GM12878 (cell line): ENCODE results near the gene IFNAR1. TPM values are rescaled to one million over a fixed set of nuclear protein-coding genes. Genes with fewer than 3 reads are reported as not detected.
A peak's percentile ranks its signal among the peaks of the same experiment; 100 is the strongest.

ENCODE experiments used
- ATAC-seq: fragments of 200-7000 bp; cut with Tn5 transposase; 3 replicates; pipeline ENCODE4 v1.9.1; 2020; ENCODE audit warnings: mild to moderate bottlenecking, moderate library complexity
- BruUV-seq: library from RNA; stranded (reverse); fragments of 400-500 nt; replicated peaks from 2 replicates; lab custom pipeline; 2021; lab: Mats Ljungman, UMichigan
- CTCF ChIA-PET: fragments of 300-600 bp; sonication (Branson Sonifier 250); formaldehyde crosslinking; extraction: SDS; loops from one replicate; lab custom pipeline; 2021; ENCODE audit warnings: inconsistent platforms; lab: Yijun Ruan, JAX
- POLR2A ChIA-PET: fragments of 350-600 bp; formaldehyde crosslinking; extraction: SDS; loops from one replicate; lab custom pipeline; 2021; ENCODE audit warnings: inconsistent platforms; lab: Charles Lee
- RAD21 ChIA-PET: fragments of 300-600 bp; sonication (Branson Sonifier 250); formaldehyde crosslinking; loops from one replicate; lab custom pipeline; 2023; ENCODE audit warnings: antibody characterized with exemption; ENCODE audit not compliant: unreplicated experiment; lab: Charles Lee
- SMC1A ChIA-PET: fragments of 300-600 bp; sonication (Branson Sonifier 250); formaldehyde crosslinking; loops from one replicate; lab custom pipeline; 2023; ENCODE audit not compliant: unreplicated experiment, uncharacterized antibody; lab: Charles Lee
- DNase-seq: peaks from one replicate; pipeline ENCODE4 v3.0.0-alpha.2; 2011; ENCODE audit warnings: low read depth, low spot score
- FAIRE-seq: peaks from 3 replicates; lab custom pipeline; 2011; peaks lifted over from hg19 to GRCh38; lab: Jason Lieb, UNC
- H2AFZ ChIP-seq: 2 replicates; pipeline ENCODE4 v1.6.0; 2011; ENCODE audit warnings: low read depth, low read length, control low read depth; ENCODE audit not compliant: control insufficient read depth
- H3K27ac ChIP-seq: 2 replicates; pipeline ENCODE4 v1.5.1; 2011; ENCODE audit warnings: control low read depth; ENCODE audit not compliant: control insufficient read depth, insufficient read depth
- H3K27me3 ChIP-seq, 2 experiments: replicated peaks in 1 of 2; 2 replicates each; pipeline versions ENCODE4 v1.6.0 to v1.6.1; 2011; ENCODE audit warnings: low read length in 1 of 2; ENCODE audit not compliant: control insufficient read depth in 2 of 2, insufficient read depth in 2 of 2
- H3K36me3 ChIP-seq, 2 experiments: 2 replicates each; pipeline ENCODE4 v1.5.1; 2011; ENCODE audit warnings: low read length in 1 of 2; ENCODE audit not compliant: control insufficient read depth in 2 of 2, insufficient read depth in 2 of 2
- H3K4me1 ChIP-seq: 2 replicates; pipeline ENCODE4 v1.6.1; 2011; ENCODE audit warnings: mild to moderate bottlenecking, low read length, moderate library complexity, mixed read lengths; ENCODE audit not compliant: control insufficient read depth, insufficient read depth
- H3K4me2 ChIP-seq: 2 replicates; pipeline ENCODE4 v1.6.0; 2011; ENCODE audit warnings: control low read depth; ENCODE audit not compliant: control insufficient read depth, insufficient read depth
- H3K4me3 ChIP-seq: fragments of 200-600 bp; sonication (generic); 2 replicates; pipeline ENCODE4 v1.5.1; 2016
- H3K79me2 ChIP-seq: 2 replicates; pipeline ENCODE4 v1.6.0; 2011; ENCODE audit warnings: low read length; ENCODE audit not compliant: control insufficient read depth, insufficient read depth
- H3K9ac ChIP-seq: 2 replicates; pipeline ENCODE4 v1.8.0; 2011; ENCODE audit warnings: low read length, control low read depth, mixed read lengths; ENCODE audit not compliant: control insufficient read depth, insufficient read depth
- H3K9me3 ChIP-seq: replicated peaks from 3 replicates; pipeline ENCODE4 v1.5.1; 2011; ENCODE audit warnings: mild to moderate bottlenecking, low read length; ENCODE audit not compliant: control insufficient read depth, insufficient read depth
- H4K20me1 ChIP-seq: 2 replicates; pipeline ENCODE4 v1.6.0; 2011; ENCODE audit not compliant: control insufficient read depth, insufficient read depth
- E4F1 ChIP-seq: fragments of 450-650 bp; IDR thresholded peaks from 2 replicates; pipeline ENCODE4 v1.6.1; 2018; ENCODE audit warnings: borderline replicate concordance, mild to moderate bottlenecking; ENCODE audit not compliant: partially characterized antibody
- IKZF2 ChIP-seq, 2 experiments: fragments of 450-650 bp; IDR thresholded peaks; 2 replicates each; pipeline ENCODE4 v1.6.1; 2017; ENCODE audit warnings: mild to moderate bottlenecking in 2 of 2, moderate library complexity in 2 of 2
- IRF5 ChIP-seq: fragments of 450-650 bp; IDR thresholded peaks from 2 replicates; pipeline ENCODE4 v1.6.1; 2017; ENCODE audit warnings: borderline replicate concordance
- MEF2A ChIP-seq: IDR thresholded peaks from 2 replicates; pipeline ENCODE4 v1.6.1; 2011; ENCODE audit warnings: low read depth, mild to moderate bottlenecking, low read length, moderate library complexity; ENCODE audit not compliant: insufficient read depth
- MEF2B ChIP-seq: fragments of 450-650 bp; IDR thresholded peaks from 2 replicates; pipeline ENCODE4 v1.6.1; 2018; ENCODE audit warnings: mild to moderate bottlenecking, moderate library complexity; ENCODE audit not compliant: partially characterized antibody, poor library complexity, severe bottlenecking
- NRF1 ChIP-seq: conservative IDR thresholded peaks from 2 replicates; pipeline ENCODE4 v1.6.1; 2011; ENCODE audit warnings: mild to moderate bottlenecking, low read depth, low read length, improper control_type of control experiment
- POLR2AphosphoS5 ChIP-seq: IDR thresholded peaks from 2 replicates; pipeline ENCODE4 v1.6.1; 2011; ENCODE audit warnings: mild to moderate bottlenecking, low read length, inconsistent platforms
- RAD51 ChIP-seq: fragments of 450-650 bp; IDR thresholded peaks from 2 replicates; pipeline ENCODE4 v1.6.1; 2016; ENCODE audit warnings: moderate library complexity, mild to moderate bottlenecking, inconsistent platforms
- SPI1 ChIP-seq: IDR thresholded peaks from 2 replicates; pipeline ENCODE4 v1.6.1; 2011; ENCODE audit warnings: low read depth, mild to moderate bottlenecking, low read length, moderate library complexity, borderline replicate concordance; ENCODE audit not compliant: insufficient read depth
- STAT3 ChIP-seq: IDR thresholded peaks from 2 replicates; pipeline ENCODE4 v1.6.1; 2011; ENCODE audit warnings: low read depth, low read length, improper control_type of control experiment
- TCF3 ChIP-seq: IDR thresholded peaks from 2 replicates; pipeline ENCODE4 v1.6.1; 2012; ENCODE audit warnings: low read depth, mild to moderate bottlenecking, low read length, borderline replicate concordance; ENCODE audit not compliant: insufficient read depth
- ZZZ3 ChIP-seq: IDR thresholded peaks from 2 replicates; pipeline ENCODE4 v1.6.1; 2011; ENCODE audit warnings: low read depth; ENCODE audit not compliant: control insufficient read depth, insufficient read length
- WGBS: methylation state at CpG from one replicate; pipeline ENCODE4 v1.1.6; 2016; ENCODE audit warnings: low lambda C conversion rate; ENCODE audit not compliant: insufficient replicate concordance, insufficient coverage; ENCODE audit errors: missing lambda C conversion rate; 5-methylcytosine and 5-hydroxymethylcytosine counted together
- in situ Hi-C: fragments of 300-500 bp; cut with MboI; formaldehyde crosslinking; loops from 9 replicates; pipeline ENCODE4 v1.14.3; 2018; ENCODE audit warnings: mixed read lengths
- intact Hi-C: fragments of 100-400 bp; cut with micrococcal nuclease; formaldehyde crosslinking; loops from one replicate; pipeline ENCODE4 v1.14.2; 2022; ENCODE audit not compliant: unreplicated experiment
- polyA plus RNA-seq, 11 experiments: library from polyadenylated mRNA; depleted of rRNA in 4 of 11; unstranded in 6 of 11; stranded (reverse) in 5 of 11; fragments of >200 nt; fragmentation: Nextera tagmentation in 4 of 11; fragmentation: Illumina TruSeq in 1 of 11; extraction: Ambion mirVana in 4 of 11; extraction: Trizol in 1 of 11; gene quantifications; 1 replicate in 1 of 11; 2 replicates in 10 of 11; pipeline versions ENCODE4 v1.2.1 to v1.2.3, GENCODE V29; 2011 to 2016; ENCODE audit warnings: inconsistent platforms in 2 of 11, missing spikeins in 2 of 11, low read depth in 1 of 11
- total RNA-seq, 4 experiments: library from RNA; depleted of rRNA in 3 of 4; stranded (reverse); fragments of >200 nt in 3 of 4; fragmentation: Illumina TruSeq in 1 of 4; extraction: Trizol in 1 of 4; gene quantifications; 2 replicates each; pipeline versions ENCODE4 v1.2.1 to v1.2.3, GENCODE V29; 2013 to 2021
- TF ChIP-seq, protein P1 (sequence below): fragments of 450-650 bp; IDR thresholded peaks from 2 replicates; pipeline ENCODE4 v1.6.1; 2017; ENCODE audit warnings: mild to moderate bottlenecking, moderate library complexity

Gene IFNAR1
- total and polyA plus RNA-seq, 10 of the 15 experiments (the other 5 are each of a cell fraction or from before 2014, with no cell fraction given): 12.0 to 62.4 (median 24.6) TPM

- H3K79me2 ChIP-seq: peaks cover 11% of the 10 kb centered on the region
- in situ Hi-C loops: no loop called here
- SMC1A ChIA-PET: interaction anchor here (0.8 to 3.1 kb wide), 8 partner anchors 9 to 266 kb away, joined by 3 to 19 read pairs (median 6); partner anchors contain the start of gene IFNAR1
These were observed 14.4 kb downstream of the IFNAR1 start for GRCh38 chr21:33339135-33339534.

More at GRCh38 chr21:33339135-33339534, 14.4 kb downstream of the IFNAR1 start:
- no TSS peak for BruUV-seq
- peak overlapping the region; percentile 44 for H3K4me2 ChIP-seq
- H3K9me3 ChIP-seq: no peaks in the 10 kb centered on the region; the same call in 2 of the 3 replicates
- H3K36me3 ChIP-seq: peaks cover 7 to 23% of the 10 kb centered on the region in 2 experiments
- H3K27ac ChIP-seq: peak overlapping the region; percentile 61
- ATAC-seq: peak; percentile 74
- ChIA-PET POLR2A (interaction anchor here (0.7 to 1.7 kb wide), 6 partner anchors 8 to 78 kb away, joined by 3 to 7 read pairs (median 5); partner anchors contain the start of genes IFNAR1 and IL10RB), CTCF (interaction anchor here (0.9 to 3.3 kb wide), 9 partner anchors 9 to 267 kb away, joined by 3 to 27 read pairs (median 10); partner anchors contain the start of gene IFNAR1)
- peaks cover 21% of the 10 kb centered on the region for H3K4me1 ChIP-seq
- no peak overlapping the region for H2AFZ ChIP-seq
- H3K4me3 ChIP-seq: peak overlapping the region; percentile 5; the same call in 1 of the 2 replicates
- no peaks in the 10 kb centered on the region for H4K20me1 ChIP-seq
- 3% methylated on average over 1 of the region's 1 CpG for WGBS
- TF ChIP-seq, protein P1, sequence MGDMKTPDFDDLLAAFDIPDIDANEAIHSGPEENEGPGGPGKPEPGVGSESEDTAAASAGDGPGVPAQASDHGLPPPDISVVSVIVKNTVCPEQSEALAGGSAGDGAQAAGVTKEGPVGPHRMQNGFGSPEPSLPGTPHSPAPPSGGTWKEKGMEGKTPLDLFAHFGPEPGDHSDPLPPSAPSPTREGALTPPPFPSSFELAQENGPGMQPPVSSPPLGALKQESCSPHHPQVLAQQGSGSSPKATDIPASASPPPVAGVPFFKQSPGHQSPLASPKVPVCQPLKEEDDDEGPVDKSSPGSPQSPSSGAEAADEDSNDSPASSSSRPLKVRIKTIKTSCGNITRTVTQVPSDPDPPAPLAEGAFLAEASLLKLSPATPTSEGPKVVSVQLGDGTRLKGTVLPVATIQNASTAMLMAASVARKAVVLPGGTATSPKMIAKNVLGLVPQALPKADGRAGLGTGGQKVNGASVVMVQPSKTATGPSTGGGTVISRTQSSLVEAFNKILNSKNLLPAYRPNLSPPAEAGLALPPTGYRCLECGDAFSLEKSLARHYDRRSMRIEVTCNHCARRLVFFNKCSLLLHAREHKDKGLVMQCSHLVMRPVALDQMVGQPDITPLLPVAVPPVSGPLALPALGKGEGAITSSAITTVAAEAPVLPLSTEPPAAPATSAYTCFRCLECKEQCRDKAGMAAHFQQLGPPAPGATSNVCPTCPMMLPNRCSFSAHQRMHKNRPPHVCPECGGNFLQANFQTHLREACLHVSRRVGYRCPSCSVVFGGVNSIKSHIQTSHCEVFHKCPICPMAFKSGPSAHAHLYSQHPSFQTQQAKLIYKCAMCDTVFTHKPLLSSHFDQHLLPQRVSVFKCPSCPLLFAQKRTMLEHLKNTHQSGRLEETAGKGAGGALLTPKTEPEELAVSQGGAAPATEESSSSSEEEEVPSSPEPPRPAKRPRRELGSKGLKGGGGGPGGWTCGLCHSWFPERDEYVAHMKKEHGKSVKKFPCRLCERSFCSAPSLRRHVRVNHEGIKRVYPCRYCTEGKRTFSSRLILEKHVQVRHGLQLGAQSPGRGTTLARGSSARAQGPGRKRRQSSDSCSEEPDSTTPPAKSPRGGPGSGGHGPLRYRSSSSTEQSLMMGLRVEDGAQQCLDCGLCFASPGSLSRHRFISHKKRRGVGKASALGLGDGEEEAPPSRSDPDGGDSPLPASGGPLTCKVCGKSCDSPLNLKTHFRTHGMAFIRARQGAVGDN: 0 out of 2 replicates have a peak, but pooled peaks have one; percentile 37
- no peak for TF ChIP-seq IKZF2 (IDR thresholded peaks at IDR 0.05)
- TF ChIP-seq MEF2A: 0 out of 2 replicates have a peak, but pooled peaks have one; percentile 13
- TF ChIP-seq E4F1: no peak
- TF ChIP-seq MEF2B: peak; percentile 42
- no peak for TF ChIP-seq STAT3
- TF ChIP-seq ZZZ3: no peak
- no peak for TF ChIP-seq TCF3
- peak; percentile 59; the same call in 1 of the 2 replicates for TF ChIP-seq SPI1
- TF ChIP-seq RAD51: no peak
- TF ChIP-seq IRF5: no peak
- no peak for TF ChIP-seq NRF1
- no peak for TF ChIP-seq POLR2AphosphoS5
- TF ChIP-seq, all 136 proteins: peak for 4
- intact Hi-C loops: no loop called here
- DNase-seq (no peak), FAIRE-seq (peak; percentile 31)
- RAD21 ChIA-PET: interaction anchor here (0.6 to 2.8 kb wide), 8 partner anchors 9 to 106 kb away, joined by 3 to 10 read pairs (median 3); partner anchors contain the start of gene IFNAR1
- Histone ChIP-seq H3K27me3 (no peaks in the 10 kb centered on the region), H3K9ac (no peak overlapping the region)
